Measurements from ENCODE around the gene PIGQ.

DNA sequence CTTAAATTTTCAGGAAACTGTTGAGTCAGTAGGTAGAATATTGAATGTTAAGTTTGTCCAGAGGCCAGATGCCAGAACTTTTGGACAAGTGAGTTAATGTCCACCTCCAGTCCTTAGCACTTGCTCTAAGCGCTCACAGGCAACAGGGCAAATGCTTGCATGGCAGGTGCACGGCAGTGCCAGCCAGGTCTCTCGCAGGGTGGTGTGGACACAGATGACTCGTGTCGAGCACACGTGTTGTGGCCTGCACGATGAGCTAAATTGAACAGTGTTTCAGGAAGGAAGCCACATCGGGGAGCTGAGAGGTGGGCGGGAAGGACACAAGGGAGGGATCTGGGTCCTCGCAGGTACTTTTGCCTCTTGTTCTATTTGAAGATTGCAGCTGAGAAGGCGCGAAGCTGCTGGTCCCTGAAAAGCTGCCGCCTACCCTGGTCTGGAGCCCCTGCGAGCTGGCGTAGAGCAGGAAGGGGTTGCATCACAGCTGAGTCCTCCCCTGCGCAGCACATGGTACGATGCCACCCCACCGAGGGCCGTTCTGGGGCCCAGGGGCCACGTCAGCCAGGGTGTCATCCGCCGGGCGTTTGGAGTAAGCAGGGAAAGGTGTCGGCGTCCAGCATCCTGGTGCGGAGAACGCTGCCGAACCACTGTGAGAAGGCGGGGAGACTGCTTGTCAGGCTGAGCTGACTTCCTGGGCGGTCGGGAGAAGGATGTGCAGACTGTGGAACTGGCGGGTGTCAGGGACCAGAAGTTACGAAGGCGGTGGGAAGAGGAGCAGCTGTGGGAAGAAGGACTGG lies 26.4 kb downstream of the PIGQ start:
- TF ChIP-seq POLR2A (IDR thresholded peaks at IDR 0.05; ENCODE audit: low read depth, low read length) (no peak), POLR2AphosphoS5 (IDR thresholded peaks at IDR 0.05; ENCODE audit: low read depth, low read length) (no peak)
